AG04449 (cell line): ENCODE results near the gene ERP27.

Experiments used
- CTCF ChIA-PET: fragments of 350-600 bp; formaldehyde crosslinking; extraction: SDS; loops from one replicate; lab custom pipeline; 2021; ENCODE audit warnings: antibody characterized with exemption; lab: Yijun Ruan, JAX
- POLR2A ChIA-PET: fragments of 400-600, 350-600 bp; formaldehyde crosslinking; extraction: SDS; loops from one replicate; lab custom pipeline; 2020; ENCODE audit warnings: antibody characterized with exemption, inconsistent platforms; lab: Yijun Ruan, JAX
- DNase-seq: peaks from one replicate; pipeline ENCODE4 v3.0.0-alpha.2; 2010; ENCODE audit warnings: low read depth, low spot score
- H3K4me3 ChIP-seq: 2 replicates; pipeline ENCODE4 v1.5.1; 2011; ENCODE audit warnings: low read depth, mild to moderate bottlenecking, control low read depth, low read length
- TF ChIP-seq, protein P1 (sequence below): IDR thresholded peaks from one replicate; pipeline ENCODE4 v1.5.1; 2011; ENCODE audit warnings: mild to moderate bottlenecking, moderate library complexity, low read length, control low read depth, inconsistent platforms; ENCODE audit not compliant: insufficient read depth; ENCODE audit errors: missing control alignments

ERP27 gene

DNA sequence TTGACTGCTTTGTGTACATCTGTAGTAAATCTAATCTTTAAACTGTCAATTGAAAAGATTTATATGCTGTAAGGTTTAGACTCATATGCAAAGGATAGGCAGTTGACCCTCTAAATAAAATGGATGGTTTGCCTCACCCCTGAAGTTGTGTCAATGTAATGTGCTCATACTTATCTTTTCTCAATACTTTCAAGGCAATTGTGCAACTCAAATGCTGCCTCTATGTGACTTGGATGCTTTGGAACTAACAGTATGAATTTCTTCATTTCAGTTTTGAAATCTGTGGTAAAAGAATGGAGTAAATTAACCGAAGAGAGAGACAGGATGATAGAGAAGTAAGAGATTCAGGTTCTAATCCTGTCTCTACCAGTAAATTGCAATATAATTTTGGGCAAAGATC, 44.2 kb upstream of the ERP27 start:
- POLR2A ChIA-PET = no interaction called here

GRCh38 chr12:14981049-14981448, 42.7 kb upstream of the ERP27 start:
- CTCF ChIA-PET = no interaction called here
- no peak for DNase-seq
- H3K4me3 ChIP-seq = no peak overlapping the region
- TF ChIP-seq, protein P1, sequence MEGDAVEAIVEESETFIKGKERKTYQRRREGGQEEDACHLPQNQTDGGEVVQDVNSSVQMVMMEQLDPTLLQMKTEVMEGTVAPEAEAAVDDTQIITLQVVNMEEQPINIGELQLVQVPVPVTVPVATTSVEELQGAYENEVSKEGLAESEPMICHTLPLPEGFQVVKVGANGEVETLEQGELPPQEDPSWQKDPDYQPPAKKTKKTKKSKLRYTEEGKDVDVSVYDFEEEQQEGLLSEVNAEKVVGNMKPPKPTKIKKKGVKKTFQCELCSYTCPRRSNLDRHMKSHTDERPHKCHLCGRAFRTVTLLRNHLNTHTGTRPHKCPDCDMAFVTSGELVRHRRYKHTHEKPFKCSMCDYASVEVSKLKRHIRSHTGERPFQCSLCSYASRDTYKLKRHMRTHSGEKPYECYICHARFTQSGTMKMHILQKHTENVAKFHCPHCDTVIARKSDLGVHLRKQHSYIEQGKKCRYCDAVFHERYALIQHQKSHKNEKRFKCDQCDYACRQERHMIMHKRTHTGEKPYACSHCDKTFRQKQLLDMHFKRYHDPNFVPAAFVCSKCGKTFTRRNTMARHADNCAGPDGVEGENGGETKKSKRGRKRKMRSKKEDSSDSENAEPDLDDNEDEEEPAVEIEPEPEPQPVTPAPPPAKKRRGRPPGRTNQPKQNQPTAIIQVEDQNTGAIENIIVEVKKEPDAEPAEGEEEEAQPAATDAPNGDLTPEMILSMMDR = no peak
- POLR2A ChIA-PET = no interaction called here

More for the DNA sequence above, 44.2 kb upstream of the ERP27 start:
- CTCF ChIA-PET = no interaction called here
- no peak for DNase-seq
- TF ChIP-seq, protein P1 = no peak
- H3K4me3 ChIP-seq = no peak overlapping the region

DNA sequence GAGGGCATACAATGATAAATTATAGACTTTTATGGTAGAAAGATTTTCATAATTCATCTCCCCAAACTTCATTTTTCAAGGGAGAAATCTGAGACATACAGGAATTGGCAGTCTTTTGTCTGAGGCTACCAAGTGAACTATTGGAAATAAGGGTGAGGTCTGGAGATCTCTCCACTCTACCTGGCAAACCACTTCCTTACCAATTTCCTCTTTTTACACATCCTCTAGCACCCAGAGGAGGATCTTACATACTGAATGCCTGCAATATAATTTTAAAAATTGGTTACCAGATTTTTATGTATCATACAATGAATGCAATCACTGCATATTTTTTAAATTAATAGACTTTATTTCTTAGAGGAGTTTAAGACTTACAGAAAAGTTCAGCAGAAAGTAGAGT, 41.1 kb upstream of the ERP27 start:
- TF ChIP-seq, protein P1 = no peak
- ChIA-PET CTCF (interaction anchor here (1.0 kb wide), 1 partner anchor 16 kb away, joined by 4 read pairs; no protein-coding TSS in a partner anchor), POLR2A (no interaction called here)
- DNase-seq = no peak
- H3K4me3 ChIP-seq = no peak overlapping the region

DNA sequence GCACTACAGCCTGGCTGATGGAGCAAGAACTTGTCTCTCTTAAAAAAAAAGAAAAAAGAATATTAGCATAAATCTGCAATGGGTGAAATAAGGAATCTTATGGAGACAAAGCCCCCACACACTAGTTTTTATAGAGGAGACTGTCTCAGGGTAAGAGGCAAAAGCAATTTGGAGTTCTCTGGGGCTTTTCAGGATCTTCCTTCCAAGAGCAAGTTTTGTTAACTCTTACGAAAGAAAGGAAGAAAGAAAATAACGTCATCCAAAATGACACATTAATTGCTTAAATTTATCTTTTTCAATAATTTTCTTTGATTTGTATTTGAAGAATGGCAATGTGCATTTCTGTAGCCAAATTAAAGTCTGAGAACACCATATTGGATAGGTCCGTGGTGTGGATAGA, 38.3 kb upstream of the ERP27 start:
- CTCF ChIA-PET = no interaction called here
- POLR2A ChIA-PET = no interaction called here
- H3K4me3 ChIP-seq = no peak overlapping the region
- TF ChIP-seq, protein P1 = no peak
- DNase-seq = no peak

- TF ChIP-seq, protein P1 = no peak
- no peak overlapping the region for H3K4me3 ChIP-seq
- ChIA-PET CTCF (no interaction called here), POLR2A (no interaction called here)
- DNase-seq = no peak
Observed at GRCh38 chr12:14975457-14975856, 37.1 kb upstream of the ERP27 start.

DNA sequence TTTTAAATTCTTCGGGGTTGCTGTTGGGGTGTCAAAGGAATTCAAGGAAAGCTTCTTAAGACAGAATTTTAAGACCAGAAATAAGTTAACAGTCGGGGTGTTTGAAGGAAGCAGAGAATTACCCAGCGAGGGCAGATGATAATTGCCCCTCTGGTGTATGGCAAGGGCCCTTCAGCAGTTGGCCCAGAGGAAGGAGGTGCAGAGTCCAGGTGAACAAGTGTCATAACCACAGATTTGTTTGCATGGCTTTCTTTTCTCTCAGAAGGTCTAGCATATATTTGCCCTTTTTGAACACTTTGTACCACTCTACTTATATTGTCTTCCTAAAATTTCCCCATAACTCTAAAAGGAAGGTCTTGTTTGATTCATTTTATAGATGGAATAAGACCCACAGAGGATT, 36.3 kb upstream of the ERP27 start:
- no peak for DNase-seq
- ChIA-PET POLR2A (no interaction called here), CTCF (no interaction called here)
- TF ChIP-seq, protein P1 = no peak
- no peak overlapping the region for H3K4me3 ChIP-seq
